Stimulated activated CD8-positive, alpha-beta memory T cell treated with anti-CD3 and anti-CD28 coated beads, Interleukin-7, amount 100 ng/mL, for 1 hour (primary cell): ENCODE data around the gene ZP1.
"Not testable (repeated sequence)": the region's sequence is repeated elsewhere in the genome, so short reads cannot be mapped to it uniquely, and the experiment has no call there.

Experiments used
- DNase-seq, 2 donors: peaks; one replicate each; pipeline ENCODE4 v3.0.0-alpha.2; 2020; ENCODE audit warnings: low read depth in 2 of 2

Gene ZP1, protein sequence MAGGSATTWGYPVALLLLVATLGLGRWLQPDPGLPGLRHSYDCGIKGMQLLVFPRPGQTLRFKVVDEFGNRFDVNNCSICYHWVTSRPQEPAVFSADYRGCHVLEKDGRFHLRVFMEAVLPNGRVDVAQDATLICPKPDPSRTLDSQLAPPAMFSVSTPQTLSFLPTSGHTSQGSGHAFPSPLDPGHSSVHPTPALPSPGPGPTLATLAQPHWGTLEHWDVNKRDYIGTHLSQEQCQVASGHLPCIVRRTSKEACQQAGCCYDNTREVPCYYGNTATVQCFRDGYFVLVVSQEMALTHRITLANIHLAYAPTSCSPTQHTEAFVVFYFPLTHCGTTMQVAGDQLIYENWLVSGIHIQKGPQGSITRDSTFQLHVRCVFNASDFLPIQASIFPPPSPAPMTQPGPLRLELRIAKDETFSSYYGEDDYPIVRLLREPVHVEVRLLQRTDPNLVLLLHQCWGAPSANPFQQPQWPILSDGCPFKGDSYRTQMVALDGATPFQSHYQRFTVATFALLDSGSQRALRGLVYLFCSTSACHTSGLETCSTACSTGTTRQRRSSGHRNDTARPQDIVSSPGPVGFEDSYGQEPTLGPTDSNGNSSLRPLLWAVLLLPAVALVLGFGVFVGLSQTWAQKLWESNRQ

DNA sequence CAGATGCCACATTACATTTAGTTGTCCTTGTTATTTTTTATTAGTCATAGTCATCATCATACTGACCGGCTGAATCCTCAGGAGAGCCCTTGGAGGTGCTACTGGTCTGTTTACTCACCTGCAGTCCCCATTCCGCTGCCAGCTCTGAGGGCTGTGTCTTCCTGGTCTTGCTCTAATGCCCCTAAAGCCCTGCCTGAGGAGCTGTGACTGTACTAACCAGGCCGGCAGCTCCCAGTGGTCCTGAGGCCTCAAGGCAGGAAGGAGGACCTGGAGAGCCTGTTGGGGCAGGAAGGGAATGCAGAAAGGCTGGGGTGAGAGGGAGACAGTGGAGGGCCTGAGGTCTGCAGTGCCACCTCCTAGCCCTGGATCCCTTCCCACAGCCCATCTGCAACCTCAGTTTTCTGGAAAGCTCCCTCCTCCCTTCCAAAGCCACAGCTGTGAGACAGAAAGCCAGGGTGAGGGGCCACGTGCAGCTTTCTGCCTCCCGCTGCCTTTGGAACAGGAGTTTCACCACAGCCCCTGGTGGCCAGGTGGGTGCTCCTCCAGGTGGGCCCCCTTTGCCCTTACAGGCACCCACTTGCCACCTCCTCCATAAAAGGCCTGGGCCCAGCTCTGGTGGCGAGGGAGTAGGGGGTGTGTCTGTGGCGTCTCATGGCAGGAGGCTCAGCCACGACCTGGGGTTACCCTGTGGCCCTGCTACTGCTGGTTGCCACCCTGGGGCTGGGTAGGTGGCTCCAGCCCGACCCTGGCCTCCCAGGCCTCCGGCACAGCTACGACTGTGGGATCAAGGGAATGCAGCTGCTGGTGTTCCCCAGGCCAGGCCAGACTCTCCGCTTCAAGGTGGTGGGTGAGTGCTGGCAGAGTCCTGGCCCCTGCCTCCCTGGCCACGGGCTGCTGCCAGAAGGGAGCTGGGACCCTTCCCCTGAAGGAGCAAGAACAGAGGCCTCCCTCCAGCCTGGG lies at the start of gene ZP1:
ZP1 (plus strand) TSS at position 632 of the 960 bp plus-strand sequence; CDS start at position 652, 20 bp downstream.
- no peak for DNase-seq

DNA sequence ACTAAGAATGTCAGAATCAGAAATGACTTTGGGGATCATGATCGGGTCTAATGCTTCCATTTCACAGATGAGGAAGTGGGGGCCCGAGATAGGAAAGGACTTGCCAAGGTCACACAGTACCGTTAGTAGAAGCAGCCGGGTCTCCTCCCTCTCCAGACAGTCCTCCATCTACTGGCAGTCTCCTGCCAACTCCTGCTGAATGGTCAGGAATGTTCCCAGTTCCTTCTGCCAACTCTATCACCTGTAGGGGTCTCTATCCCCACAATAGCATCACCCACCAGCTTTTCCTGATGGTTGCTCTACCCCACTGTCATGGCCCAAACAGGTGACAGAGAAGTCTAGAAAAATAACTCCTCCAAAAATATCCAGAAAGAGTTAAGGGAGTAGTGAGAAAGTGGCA lies 49.3 kb upstream of the ZP1 start:
- no peak for DNase-seq

DNA sequence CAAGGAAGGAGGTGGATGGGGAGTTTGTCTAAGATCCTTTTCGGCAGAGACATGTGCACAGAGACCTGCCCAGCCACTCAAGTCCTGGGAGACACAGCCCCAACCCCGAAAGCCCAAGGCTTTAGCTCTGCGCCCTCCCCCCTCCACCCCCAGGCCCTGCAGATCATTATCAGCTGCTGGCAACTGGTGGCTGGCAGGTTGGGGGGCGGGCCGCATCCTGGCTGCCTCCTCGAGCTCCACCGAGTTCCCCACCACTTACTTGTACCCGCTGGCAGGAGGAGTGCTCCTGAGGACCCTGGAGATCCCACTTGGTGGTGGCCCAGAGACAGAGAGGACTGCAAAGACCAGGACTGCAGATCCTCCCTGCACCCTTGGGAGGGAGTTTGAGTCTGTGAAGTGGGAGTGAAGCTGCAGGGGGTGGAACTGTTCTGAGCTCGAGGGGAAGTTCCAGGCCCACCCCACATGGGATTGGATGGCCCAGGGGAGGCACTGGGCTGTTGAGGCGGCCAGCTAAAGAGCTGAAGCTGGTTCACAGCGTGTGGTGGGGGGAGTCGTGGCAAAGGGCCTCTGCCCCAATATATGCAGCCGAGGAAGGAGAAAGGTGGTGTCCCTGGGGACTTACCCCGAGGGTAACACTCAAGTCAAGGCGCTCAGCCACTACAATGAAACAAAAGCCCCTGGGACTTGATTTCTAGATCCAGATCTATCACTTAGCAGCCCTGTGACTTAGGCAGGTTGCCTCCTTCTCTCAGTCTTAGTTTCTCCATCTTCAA lies 45.3 kb upstream of the ZP1 start:
- DNase-seq: no peak

DNA sequence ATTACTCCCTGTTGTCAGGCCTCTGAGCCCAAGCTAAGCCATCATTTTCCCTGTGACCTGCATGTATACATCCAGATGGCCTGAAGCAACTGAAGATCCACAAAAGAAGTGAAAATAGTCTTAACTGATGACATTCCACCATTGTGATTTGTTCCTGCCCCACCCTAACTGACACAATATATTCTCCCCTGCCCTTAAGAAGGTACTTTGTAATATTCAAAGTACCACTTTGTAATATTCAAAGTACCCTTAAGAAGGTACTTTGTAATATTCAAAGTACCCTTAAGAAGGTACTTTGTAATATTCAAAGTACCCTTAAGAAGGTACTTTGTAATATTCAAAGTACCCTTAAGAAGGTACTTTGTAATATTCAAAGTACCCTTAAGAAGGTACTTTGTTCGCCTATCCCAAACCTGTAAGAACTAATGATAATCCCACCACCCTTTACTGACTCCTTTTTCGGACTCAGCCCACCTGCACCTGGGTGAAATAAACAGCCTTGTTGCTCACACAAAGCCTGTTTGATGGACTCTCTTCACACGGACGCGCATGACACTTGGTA lies 43.5 kb upstream of the ZP1 start:
- not testable (repeated sequence) for DNase-seq

DNA sequence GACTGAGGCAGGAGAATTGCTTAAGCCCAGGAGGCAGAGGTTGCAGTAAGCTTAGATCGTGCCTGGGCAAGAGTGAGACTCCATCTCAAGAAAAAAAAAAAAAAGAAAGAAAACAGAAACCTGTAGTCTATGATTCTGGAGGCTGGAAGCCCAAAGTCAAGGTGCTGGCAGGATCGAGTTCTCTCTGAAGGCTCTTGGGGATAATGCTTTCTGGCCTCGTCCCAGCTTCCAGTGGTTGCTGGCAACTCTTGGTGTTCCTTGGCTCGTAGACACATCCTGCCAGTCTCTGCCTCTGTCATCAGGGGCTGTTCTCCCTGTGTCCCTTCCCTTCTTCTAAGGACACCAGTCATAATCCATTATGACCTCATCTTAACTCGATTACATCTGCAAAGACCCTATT lies 42.2 kb upstream of the ZP1 start:
- no peak for DNase-seq

DNA sequence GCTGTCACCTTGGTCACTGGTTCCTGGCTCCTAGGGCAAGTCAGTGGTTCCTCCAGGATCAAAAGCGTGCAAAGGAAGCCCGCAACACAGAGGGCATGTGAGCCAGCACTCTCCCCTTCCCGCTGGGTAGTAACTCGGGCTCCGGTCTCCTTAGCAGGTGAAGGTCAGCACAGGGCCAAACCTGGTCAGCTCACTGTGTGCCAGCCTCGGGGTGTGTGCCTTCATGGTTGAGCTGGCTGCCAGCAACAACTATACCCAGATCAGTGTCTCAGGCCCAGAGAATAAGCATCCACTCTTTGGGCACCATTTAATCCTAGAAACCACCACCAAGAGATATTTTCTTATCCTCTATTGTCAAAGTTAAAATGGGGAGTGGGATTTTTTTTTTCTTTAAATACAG lies 41.6 kb upstream of the ZP1 start:
- no peak for DNase-seq

DNA sequence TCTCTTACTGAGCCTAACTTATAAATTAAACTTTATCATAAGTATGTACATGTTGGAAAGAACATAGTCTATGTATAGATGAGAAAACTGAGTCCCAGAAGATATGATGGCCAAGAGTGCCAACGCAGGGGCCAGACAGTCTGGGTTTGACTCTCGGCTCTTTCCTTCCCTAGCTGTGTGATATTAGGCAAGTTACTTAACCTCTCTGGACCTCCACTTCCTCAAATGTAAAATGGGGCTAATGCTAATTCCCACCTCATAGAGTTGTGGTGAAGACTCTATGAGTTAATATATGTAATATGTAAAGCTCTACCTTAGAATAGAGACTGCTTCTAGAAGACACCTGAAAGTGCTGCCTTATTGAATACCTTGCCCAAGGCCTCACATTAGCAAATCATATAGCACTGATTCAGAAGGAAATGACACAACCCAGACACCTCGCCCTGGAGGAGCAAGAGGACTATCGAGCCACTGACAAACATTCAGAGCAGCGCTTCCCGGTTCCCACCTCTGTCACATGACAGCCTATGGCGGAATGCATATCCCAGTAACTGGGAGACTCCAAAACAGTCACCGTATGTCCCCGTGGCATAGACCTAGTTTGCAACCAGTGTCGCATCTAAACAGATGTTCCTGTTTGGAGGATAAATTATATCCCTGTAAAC lies 36.7 kb upstream of the ZP1 start:
- no peak for DNase-seq

DNA sequence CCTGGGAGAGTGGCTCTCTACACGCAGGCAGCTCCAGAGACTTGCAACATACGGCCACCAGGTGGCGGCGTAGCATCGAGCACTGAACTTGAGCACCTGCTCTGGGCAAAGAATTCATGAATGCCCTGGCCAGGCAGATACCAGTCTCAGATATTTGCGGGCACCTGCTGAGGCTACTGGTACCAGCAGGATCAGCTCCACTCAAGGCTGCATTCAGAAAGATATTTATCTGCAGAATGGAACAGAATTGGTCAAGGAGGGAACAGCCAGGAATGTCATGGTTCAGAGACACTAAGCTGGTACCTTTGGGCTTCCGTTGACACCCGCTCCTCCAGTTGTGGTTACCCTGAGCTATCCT lies 36.2 kb upstream of the ZP1 start:
- peak; percentile 45 to 73 for DNase-seq

DNA sequence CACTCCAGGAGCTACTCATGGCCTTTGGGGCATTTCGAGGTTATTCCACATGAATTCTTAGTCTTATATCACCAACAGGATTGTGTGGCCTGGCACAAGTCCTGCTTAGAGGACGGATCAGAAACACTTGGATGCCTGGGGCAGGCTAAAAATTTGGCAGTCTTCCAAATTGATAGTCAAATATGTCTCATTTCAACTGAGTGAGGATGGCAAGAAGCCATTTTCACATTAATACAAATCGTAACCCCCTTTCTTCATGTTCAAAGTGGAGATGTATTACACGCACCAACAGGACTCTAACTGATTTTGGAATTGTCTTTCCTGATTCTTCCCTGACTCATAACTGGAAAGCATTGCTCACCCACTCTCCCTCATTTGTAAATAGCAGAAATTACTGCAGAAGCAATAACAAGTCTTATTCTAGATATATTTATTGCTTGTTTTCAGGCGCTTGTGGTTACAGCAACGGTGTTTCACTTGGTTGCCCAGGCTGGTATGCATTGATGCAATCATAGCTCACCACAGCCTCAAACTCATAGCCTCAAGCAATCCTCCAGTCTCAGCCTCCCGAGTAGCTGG lies 35.8 kb upstream of the ZP1 start:
- DNase-seq: no peak

- DNase-seq: no peak
These were observed 32.4 kb upstream of the ZP1 start for GRCh38 chr11:60834742-60835533.

- DNase-seq: no peak
These were observed 31.9 kb upstream of the ZP1 start for GRCh38 chr11:60835534-60835846.

DNA sequence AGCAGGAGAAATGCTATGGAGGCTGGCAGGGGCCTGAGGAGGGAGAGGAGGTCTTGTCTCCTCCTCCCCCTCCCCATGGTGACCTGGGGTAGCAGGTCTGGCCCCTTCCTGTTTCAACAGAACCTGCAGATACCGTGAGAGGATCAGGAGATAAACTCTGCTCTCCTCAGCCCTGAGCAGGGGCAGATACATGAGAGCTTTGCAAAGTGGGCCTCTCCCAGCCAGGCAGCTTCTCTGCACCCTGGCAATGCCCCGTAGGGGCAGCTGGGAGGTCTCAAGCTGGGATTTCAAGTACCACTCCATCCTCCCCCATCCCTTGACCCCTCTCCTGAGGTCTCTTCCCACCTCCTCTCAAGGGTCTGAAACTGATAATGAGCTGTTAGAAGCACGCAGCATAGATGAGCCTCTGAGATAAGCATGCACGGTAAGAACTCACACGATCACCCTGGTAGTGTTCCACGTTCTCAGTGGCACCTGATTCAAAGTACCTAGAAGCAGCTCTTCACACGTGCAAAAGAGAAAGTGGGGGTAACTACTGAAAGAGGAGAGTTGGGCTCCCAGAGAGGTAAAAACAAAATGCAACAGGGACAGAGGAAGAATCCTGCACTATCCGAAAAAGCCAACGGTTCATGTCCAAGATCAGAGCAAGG lies 30.4 kb upstream of the ZP1 start:
- DNase-seq: no peak

DNA sequence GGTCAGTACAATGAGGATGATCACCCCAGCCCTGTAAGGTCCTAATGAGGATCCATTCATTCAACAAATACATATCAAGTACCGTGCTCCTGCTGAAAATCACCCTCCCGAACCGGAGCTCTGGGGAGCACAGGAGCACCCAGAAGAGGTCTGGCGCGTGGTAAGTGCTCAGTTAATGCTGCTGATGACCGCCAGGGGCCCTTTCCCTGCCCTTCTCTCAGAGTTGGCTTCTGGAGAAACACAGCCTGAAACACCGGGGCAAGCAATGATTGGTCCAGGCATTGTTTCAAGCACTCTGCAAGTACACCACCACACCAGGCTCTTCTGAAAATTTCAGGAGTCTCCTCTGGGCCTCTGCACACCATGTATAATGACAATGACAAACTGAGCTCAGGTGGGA lies 29.2 kb upstream of the ZP1 start:
- DNase-seq: no peak

GRCh38 chr11:60840470-60841430 lies 26.6 kb upstream of the ZP1 start:
- DNase-seq: no peak

DNA sequence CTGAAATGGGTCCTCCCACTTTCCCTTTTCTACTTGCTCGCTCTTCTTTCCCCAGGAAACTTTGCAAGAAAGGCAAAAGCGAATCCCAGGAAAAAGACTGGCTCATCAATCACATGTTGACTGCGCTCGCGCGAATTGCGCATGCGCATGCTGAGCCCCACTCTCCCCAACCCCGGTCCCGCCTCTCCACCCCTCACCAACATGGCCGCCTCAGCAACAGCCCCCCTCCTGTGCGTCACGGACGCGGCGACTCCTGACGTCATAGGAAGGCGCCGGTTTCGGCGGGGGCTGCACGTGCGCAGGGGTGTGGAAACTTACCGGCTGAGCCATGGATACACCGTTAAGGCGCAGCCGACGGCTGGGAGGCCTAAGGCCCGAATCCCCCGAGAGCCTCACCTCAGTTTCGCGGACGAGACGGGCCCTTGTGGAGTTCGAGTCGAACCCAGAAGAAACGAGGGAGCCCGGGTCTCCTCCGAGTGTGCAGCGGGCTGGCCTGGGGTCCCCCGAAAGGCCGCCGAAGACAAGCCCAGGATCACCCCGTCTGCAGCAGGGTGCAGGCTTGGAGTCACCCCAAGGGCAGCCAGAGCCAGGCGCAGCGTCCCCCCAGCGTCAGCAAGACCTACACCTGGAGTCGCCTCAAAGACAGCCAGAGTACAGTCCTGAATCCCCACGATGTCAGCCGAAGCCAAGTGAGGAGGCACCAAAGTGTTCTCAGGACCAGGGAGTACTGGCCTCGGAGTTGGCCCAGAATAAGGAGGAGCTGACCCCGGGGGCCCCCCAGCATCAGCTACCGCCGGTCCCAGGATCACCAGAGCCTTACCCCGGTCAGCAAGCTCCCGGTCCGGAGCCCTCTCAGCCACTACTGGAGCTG lies 25.3 kb upstream of the ZP1 start, which contains the start of gene CCDC86:
CCDC86 (plus strand) TSS at position 317 of the 871 bp plus-strand sequence; CDS start at position 329, 12 bp downstream.
- DNase-seq: peak; percentile 98 to 99

DNA sequence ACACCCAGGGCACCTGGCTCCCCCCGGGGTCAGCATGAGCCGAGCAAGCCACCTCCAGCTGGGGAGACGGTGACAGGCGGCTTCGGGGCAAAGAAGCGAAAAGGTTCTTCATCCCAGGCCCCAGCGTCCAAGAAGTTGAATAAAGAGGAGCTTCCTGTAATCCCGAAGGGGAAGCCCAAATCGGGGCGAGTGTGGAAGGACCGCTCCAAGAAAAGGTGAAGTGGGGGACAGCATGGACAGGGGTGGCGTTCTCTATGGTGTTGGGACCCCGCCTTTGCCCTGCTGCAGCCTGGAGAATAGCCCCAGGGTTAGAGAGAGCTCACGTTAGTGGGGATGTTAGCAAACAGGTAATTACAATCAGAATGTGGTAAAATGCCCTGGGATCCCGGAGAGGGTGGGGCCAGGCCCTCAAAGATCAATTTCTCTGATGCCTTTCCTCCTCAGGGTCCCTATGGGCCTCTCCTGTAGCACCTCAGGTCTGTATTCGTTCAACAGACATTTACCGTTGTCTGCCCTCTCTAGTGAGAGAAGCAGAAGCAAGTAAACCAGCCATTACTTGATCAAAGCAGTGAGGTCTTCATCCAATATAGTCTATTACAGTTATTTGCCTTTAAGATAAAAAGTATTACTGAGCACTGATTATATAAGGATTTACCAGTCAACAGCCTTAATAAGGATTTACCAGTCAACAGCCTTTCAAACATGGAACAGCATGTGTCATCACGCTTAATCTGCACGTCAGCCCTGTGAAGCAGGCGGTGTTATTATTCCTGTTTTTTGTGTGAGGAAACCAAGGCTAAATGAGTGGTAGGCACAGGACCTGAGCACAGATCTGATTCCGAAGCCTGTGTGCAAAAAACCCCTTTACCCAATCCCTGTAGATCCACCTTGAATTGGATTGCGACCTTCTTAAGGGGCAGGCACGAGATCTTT lies 24.4 kb upstream of the ZP1 start:
- DNase-seq: no peak
